Panc1 (cell line): Measurements from ENCODE around the gene TULP3. TPM values are rescaled to one million over a fixed set of nuclear protein-coding genes. Genes with fewer than 3 reads are reported as not detected.

ENCODE experiments used
- ATAC-seq: fragments of 200-7000 bp; cut with Tn5 transposase; 2 replicates; pipeline ENCODE4 v1.9.1; 2020; ENCODE audit warnings: mild to moderate bottlenecking, moderate library complexity
- BruUV-seq: library from RNA; stranded (reverse); fragments of 400-500 nt; replicated peaks from 2 replicates; lab custom pipeline; 2021; lab: Mats Ljungman, UMichigan
- CTCF ChIA-PET: fragments of 300-600 bp; sonication (Branson Sonifier 250); formaldehyde crosslinking; loops from one replicate; lab custom pipeline; 2022; ENCODE audit warnings: antibody characterized with exemption; lab: Charles Lee
- POLR2A ChIA-PET: fragments of 300-600 bp; sonication (Branson Sonifier 250); formaldehyde crosslinking; loops from one replicate; lab custom pipeline; 2022; ENCODE audit warnings: antibody characterized with exemption; lab: Charles Lee
- DNase-seq: peaks from one replicate; pipeline ENCODE4 v3.0.0-alpha.2; 2010; ENCODE audit warnings: low read depth, low spot score
- H3K27ac ChIP-seq: 2 replicates; pipeline ENCODE4 v1.5.1; 2011; ENCODE audit warnings: mild to moderate bottlenecking, low read length, inconsistent platforms
- H3K27me3 ChIP-seq: fragments of 200-500 bp; sonication (Bioruptor generic); 2 replicates; pipeline ENCODE4 v1.6.0; 2014; ENCODE audit warnings: low read length, inconsistent platforms; ENCODE audit not compliant: control insufficient read depth, insufficient read depth
- H3K36me3 ChIP-seq: fragments of 200-500 bp; sonication (Bioruptor generic); 2 replicates; pipeline ENCODE4 v1.5.1; 2014; ENCODE audit warnings: inconsistent platforms, mild to moderate bottlenecking, low read length, moderate library complexity; ENCODE audit not compliant: control insufficient read depth, insufficient read depth
- H3K4me1 ChIP-seq: 2 replicates; pipeline ENCODE4 v1.5.1; 2011; ENCODE audit warnings: inconsistent platforms, mild to moderate bottlenecking, low read length, moderate library complexity; ENCODE audit not compliant: control insufficient read depth, insufficient read depth
- H3K4me3 ChIP-seq, 2 experiments: 2 replicates each; pipeline ENCODE4 v1.5.1; 2011 to 2012; ENCODE audit warnings: low read depth in 2 of 2, low read length in 2 of 2, mild to moderate bottlenecking in 2 of 2, inconsistent platforms in 1 of 2, moderate library complexity in 1 of 2
- H3K9me3 ChIP-seq: fragments of 200-500 bp; sonication (Bioruptor generic); 2 replicates; pipeline ENCODE4 v1.5.1; 2014; ENCODE audit warnings: low read depth, mild to moderate bottlenecking, inconsistent platforms, low read length, moderate library complexity; ENCODE audit not compliant: control insufficient read depth, insufficient read depth
- CTCF ChIP-seq: fragments of 450-650 bp; IDR thresholded peaks from 2 replicates; pipeline ENCODE4 v1.5.1; 2017; ENCODE audit warnings: mild to moderate bottlenecking
- POLR2AphosphoS5 ChIP-seq: IDR thresholded peaks from 2 replicates; pipeline ENCODE4 v1.6.1; 2012; ENCODE audit warnings: mild to moderate bottlenecking, low read depth, low read length, moderate library complexity
- REST ChIP-seq, 2 experiments: IDR thresholded peaks; 2 replicates each; pipeline ENCODE4 v1.6.1; 2011 to 2012; ENCODE audit warnings: low read depth in 2 of 2, control low read depth in 1 of 2, low read length in 1 of 2, mild to moderate bottlenecking in 1 of 2, moderate library complexity in 1 of 2; ENCODE audit not compliant: insufficient read depth in 1 of 2
- SIN3A ChIP-seq: IDR thresholded peaks from 2 replicates; pipeline ENCODE4 v1.6.1; 2012; ENCODE audit warnings: low read depth, mild to moderate bottlenecking, low read length, moderate library complexity, borderline replicate concordance; ENCODE audit not compliant: insufficient read depth
- TCF7L2 ChIP-seq: IDR thresholded peaks from 2 replicates; pipeline ENCODE4 v1.6.1; 2011; ENCODE audit warnings: mild to moderate bottlenecking, low read depth, low read length, inconsistent platforms
- in situ Hi-C: cut with HindIII; loops from 2 replicates; pipeline ENCODE4 v1.10.0; 2016; ENCODE audit warnings: low sequenced_read_pairs, low pct_unique_long_range_greater_than_20kb
- intact Hi-C: fragments of 100-400 bp; cut with micrococcal nuclease; formaldehyde crosslinking; loops from one replicate; pipeline ENCODE4 v1.10.0; 2022; ENCODE audit not compliant: unreplicated experiment
- total RNA-seq: library from RNA; stranded (reverse); gene quantifications from one replicate; pipeline ENCODE4 v1.2.1, GENCODE V29; 2021; ENCODE audit not compliant: unreplicated experiment

The TULP3 gene
- total RNA-seq, 1 experiment from 2014 or later = 29.3 TPM

- TF ChIP-seq CTCF (no peak), TCF7L2 (no peak), POLR2AphosphoS5 (no peak), REST (IDR thresholded peaks at IDR 0.05; ENCODE audit: insufficient read depth in 1 of 2, low read depth in 2 of 2, low read length in 1 of 2) (no peak), SIN3A (no peak)
- in situ Hi-C loops (no loop called here), intact Hi-C loops (no loop called here)
- ChIA-PET POLR2A (interaction anchor here (0.7 kb wide), 1 partner anchor 447 kb away, joined by 4 read pairs; no protein-coding TSS in a partner anchor), CTCF (no interaction called here)
- ATAC-seq (no peak), DNase-seq (no peak)
- no peaks in the 10 kb centered on the region for H3K4me1 ChIP-seq
- H3K4me3 ChIP-seq = no peak overlapping the region
- no TSS peak for BruUV-seq
- no peaks in the 10 kb centered on the region for H3K27me3 ChIP-seq
- H3K27ac ChIP-seq = no peak overlapping the region
- H3K36me3 ChIP-seq = peaks cover 7% of the 10 kb centered on the region; the same call in 1 of the 2 replicates
- no peaks in the 10 kb centered on the region for H3K9me3 ChIP-seq
These were observed 32.4 kb downstream of the TULP3 start for GRCh38 chr12:2923057-2923456.

- no peak for DNase-seq
- H3K36me3 ChIP-seq = peaks cover 7% of the 10 kb centered on the region; the same call in 1 of the 2 replicates
These were observed 33.3 kb downstream of the TULP3 start for GRCh38 chr12:2924019-2924418.

More at GRCh38 chr12:2924019-2924418, 33.3 kb downstream of the TULP3 start:
- Histone ChIP-seq H3K27me3 (no peaks in the 10 kb centered on the region), H3K4me3 (no peak overlapping the region), H3K4me1 (no peaks in the 10 kb centered on the region), H3K9me3 (no peaks in the 10 kb centered on the region), H3K27ac (no peak overlapping the region)
- TF ChIP-seq SIN3A (no peak), POLR2AphosphoS5 (no peak), TCF7L2 (no peak), CTCF (no peak), REST (IDR thresholded peaks at IDR 0.05; ENCODE audit: insufficient read depth in 1 of 2, low read depth in 2 of 2, low read length in 1 of 2) (no peak)
- ChIA-PET POLR2A (no interaction called here), CTCF (no interaction called here)
- no peak for ATAC-seq
- no TSS peak for BruUV-seq
- intact Hi-C loops = no loop called here
- in situ Hi-C loops = no loop called here
